WTC11 (cell line): Measurements from ENCODE around the gene SLC1A3. TPM values are rescaled to one million over a fixed set of nuclear protein-coding genes. Genes with fewer than 3 reads are reported as not detected.

ENCODE experiments used
- ATAC-seq: fragments of 200-7000 bp; cut with Tn5 transposase; 2 replicates; pipeline ENCODE4 v1.10.0; 2021; ENCODE audit warnings: mild to moderate bottlenecking, moderate library complexity
- CTCF ChIA-PET: fragments of 300-600 bp; sonication (Branson Sonifier 250); formaldehyde crosslinking; loops from one replicate; lab custom pipeline; 2021; ENCODE audit warnings: antibody characterized with exemption; lab: Charles Lee
- POLR2A ChIA-PET: fragments of 350-600 bp; sonication (Branson Sonifier 250); formaldehyde crosslinking; loops from one replicate; lab custom pipeline; 2021; ENCODE audit warnings: antibody characterized with exemption; lab: Charles Lee
- DNase-seq: peaks from one replicate; pipeline ENCODE4 v3.0.0; 2021; ENCODE audit warnings: low spot score
- H3K27ac Mint-ChIP-seq: 2 replicates; pipeline ENCODE4 v1.8.0; 2021; ENCODE audit warnings: mixed read lengths
- H3K27me3 Mint-ChIP-seq: 2 replicates; pipeline ENCODE4 v1.8.0; 2021; ENCODE audit warnings: low read depth, mild to moderate bottlenecking, moderate library complexity, mixed read lengths
- H3K36me3 Mint-ChIP-seq: 2 replicates; pipeline ENCODE4 v1.8.0; 2021; ENCODE audit warnings: mixed read lengths
- H3K4me1 Mint-ChIP-seq: 2 replicates; pipeline ENCODE4 v1.8.0; 2022; ENCODE audit warnings: mixed read lengths
- H3K4me3 Mint-ChIP-seq: 2 replicates; pipeline ENCODE4 v1.8.0; 2021; ENCODE audit warnings: mild to moderate bottlenecking, moderate library complexity, mixed read lengths
- H3K9me3 Mint-ChIP-seq: 2 replicates; pipeline ENCODE4 v1.8.0; 2021; ENCODE audit warnings: mixed read lengths
- EMX1 ChIP-seq: fragments of 250-450 bp; sonication (Bioruptor Pico); IDR thresholded peaks from 2 replicates; pipeline ENCODE4 v1.8.0; 2021; ENCODE audit warnings: mild to moderate bottlenecking
- HMGXB4 ChIP-seq: sonication (generic); formaldehyde crosslinking; IDR thresholded peaks from 2 replicates; pipeline ENCODE4 v1.8.1; 2023; ENCODE audit warnings: mild to moderate bottlenecking, moderate library complexity, missing genetic modification reagents
- JUN ChIP-seq: sonication (generic); formaldehyde crosslinking; IDR thresholded peaks from 2 replicates; pipeline ENCODE4 v1.8.0; 2023; ENCODE audit warnings: mild to moderate bottlenecking, missing genetic modification reagents
- KAT7 ChIP-seq: sonication (generic); formaldehyde crosslinking; IDR thresholded peaks from 2 replicates; pipeline ENCODE4 v1.8.1; 2023; ENCODE audit warnings: missing genetic modification reagents, mild to moderate bottlenecking, borderline replicate concordance
- MYBL2 ChIP-seq: sonication (generic); formaldehyde crosslinking; IDR thresholded peaks from 2 replicates; pipeline ENCODE4 v1.8.1; 2023; ENCODE audit warnings: mild to moderate bottlenecking, moderate library complexity, missing genetic modification reagents
- NFE2L1 ChIP-seq: sonication (generic); formaldehyde crosslinking; IDR thresholded peaks from 2 replicates; pipeline ENCODE4 v1.8.1; 2023; ENCODE audit warnings: missing genetic modification reagents
- OVOL2 ChIP-seq: fragments of 250-450 bp; sonication (Bioruptor Pico); IDR thresholded peaks from 2 replicates; pipeline ENCODE4 v1.9.0; 2021; ENCODE audit warnings: mild to moderate bottlenecking, borderline replicate concordance
- PRRX2 ChIP-seq: fragments of 250-450 bp; sonication (Bioruptor Pico); IDR thresholded peaks from 2 replicates; pipeline ENCODE4 v1.8.0; 2021; ENCODE audit warnings: mild to moderate bottlenecking
- RORB ChIP-seq: fragments of 250-450 bp; sonication (Bioruptor Pico); IDR thresholded peaks from 2 replicates; pipeline ENCODE4 v1.9.0; 2021; ENCODE audit warnings: mild to moderate bottlenecking
- STAT6 ChIP-seq: sonication (generic); formaldehyde crosslinking; conservative IDR thresholded peaks from 2 replicates; pipeline ENCODE4 v1.8.1; 2023; ENCODE audit warnings: mild to moderate bottlenecking, low read depth, missing genetic modification reagents, moderate library complexity
- ZNF121 ChIP-seq: sonication (generic); formaldehyde crosslinking; IDR thresholded peaks from 2 replicates; pipeline ENCODE4 v1.8.0; 2023; ENCODE audit warnings: missing genetic modification reagents
- total RNA-seq: library from RNA; stranded (reverse); gene quantifications from 3 replicates; pipeline ENCODE4 v1.2.3, GENCODE V29; 2021
- TF ChIP-seq, protein P1 (sequence below): sonication (generic); formaldehyde crosslinking; IDR thresholded peaks from 2 replicates; pipeline ENCODE4 v1.8.0; 2023; ENCODE audit warnings: mild to moderate bottlenecking, missing genetic modification reagents
- TF ChIP-seq, protein P2 (sequence below): sonication (generic); formaldehyde crosslinking; IDR thresholded peaks from 2 replicates; pipeline ENCODE4 v1.8.1; 2022; ENCODE audit warnings: low read depth, mild to moderate bottlenecking, moderate library complexity, missing genetic modification reagents, borderline replicate concordance
- TF ChIP-seq, protein P3 (sequence below): sonication (generic); formaldehyde crosslinking; IDR thresholded peaks from 2 replicates; pipeline ENCODE4 v1.8.1; 2023; ENCODE audit warnings: mild to moderate bottlenecking, missing genetic modification reagents
- TF ChIP-seq, protein P4 (sequence below): sonication (generic); formaldehyde crosslinking; IDR thresholded peaks from 2 replicates; pipeline ENCODE4 v1.8.1; 2023; ENCODE audit warnings: mild to moderate bottlenecking, missing genetic modification reagents, moderate library complexity

The SLC1A3 gene
- total RNA-seq, 1 experiment from 2014 or later = 77.9 TPM

- no peaks in the 10 kb centered on the region for H3K9me3 Mint-ChIP-seq
- TF ChIP-seq KAT7 (CRISPR knock-in tag) (no peak), EMX1 (CRISPR knock-in tag) (no peak), STAT6 (CRISPR knock-in tag) (no peak), HMGXB4 (no peak)
- TF ChIP-seq, protein P1, sequence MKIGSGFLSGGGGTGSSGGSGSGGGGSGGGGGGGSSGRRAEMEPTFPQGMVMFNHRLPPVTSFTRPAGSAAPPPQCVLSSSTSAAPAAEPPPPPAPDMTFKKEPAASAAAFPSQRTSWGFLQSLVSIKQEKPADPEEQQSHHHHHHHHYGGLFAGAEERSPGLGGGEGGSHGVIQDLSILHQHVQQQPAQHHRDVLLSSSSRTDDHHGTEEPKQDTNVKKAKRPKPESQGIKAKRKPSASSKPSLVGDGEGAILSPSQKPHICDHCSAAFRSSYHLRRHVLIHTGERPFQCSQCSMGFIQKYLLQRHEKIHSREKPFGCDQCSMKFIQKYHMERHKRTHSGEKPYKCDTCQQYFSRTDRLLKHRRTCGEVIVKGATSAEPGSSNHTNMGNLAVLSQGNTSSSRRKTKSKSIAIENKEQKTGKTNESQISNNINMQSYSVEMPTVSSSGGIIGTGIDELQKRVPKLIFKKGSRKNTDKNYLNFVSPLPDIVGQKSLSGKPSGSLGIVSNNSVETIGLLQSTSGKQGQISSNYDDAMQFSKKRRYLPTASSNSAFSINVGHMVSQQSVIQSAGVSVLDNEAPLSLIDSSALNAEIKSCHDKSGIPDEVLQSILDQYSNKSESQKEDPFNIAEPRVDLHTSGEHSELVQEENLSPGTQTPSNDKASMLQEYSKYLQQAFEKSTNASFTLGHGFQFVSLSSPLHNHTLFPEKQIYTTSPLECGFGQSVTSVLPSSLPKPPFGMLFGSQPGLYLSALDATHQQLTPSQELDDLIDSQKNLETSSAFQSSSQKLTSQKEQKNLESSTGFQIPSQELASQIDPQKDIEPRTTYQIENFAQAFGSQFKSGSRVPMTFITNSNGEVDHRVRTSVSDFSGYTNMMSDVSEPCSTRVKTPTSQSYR (CRISPR knock-in tag) = no peak
- TF ChIP-seq, all 79 proteins: peak for 0
- ATAC-seq = no peak
Observed at GRCh38 chr5:36647046-36647445, 40.6 kb downstream of the SLC1A3 start.

DNA sequence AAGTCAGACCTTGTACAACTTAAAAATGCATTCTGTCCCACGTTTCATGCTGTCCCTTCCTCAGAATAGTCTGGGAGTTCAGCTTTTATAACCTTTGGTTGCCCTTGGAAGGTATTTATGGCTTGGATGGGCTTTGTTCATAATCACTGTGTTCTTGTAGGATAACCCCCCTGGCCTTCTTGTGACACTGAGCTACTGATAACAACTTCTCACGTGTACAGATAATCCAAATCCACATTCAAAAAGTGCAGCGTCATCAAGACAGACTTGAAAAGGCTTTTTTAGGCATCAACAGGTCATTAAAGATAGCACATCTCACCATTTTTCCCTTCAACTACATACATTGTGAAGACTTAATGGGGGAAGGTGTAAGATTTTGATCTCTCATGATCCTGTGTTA lies 42.0 kb downstream of the SLC1A3 start:
- no peak for ATAC-seq
- Mint-ChIP-seq H3K36me3 (peaks cover 23% of the 10 kb centered on the region), H3K4me1 (peaks cover 12% of the 10 kb centered on the region), H3K4me3 (no peak overlapping the region), H3K27ac (peak overlapping the region; percentile 55; the same call in 1 of the 2 replicates)
- CTCF ChIA-PET = no interaction called here
- TF ChIP-seq ZNF121 (CRISPR knock-in tag) = no peak
- TF ChIP-seq, protein P2, sequence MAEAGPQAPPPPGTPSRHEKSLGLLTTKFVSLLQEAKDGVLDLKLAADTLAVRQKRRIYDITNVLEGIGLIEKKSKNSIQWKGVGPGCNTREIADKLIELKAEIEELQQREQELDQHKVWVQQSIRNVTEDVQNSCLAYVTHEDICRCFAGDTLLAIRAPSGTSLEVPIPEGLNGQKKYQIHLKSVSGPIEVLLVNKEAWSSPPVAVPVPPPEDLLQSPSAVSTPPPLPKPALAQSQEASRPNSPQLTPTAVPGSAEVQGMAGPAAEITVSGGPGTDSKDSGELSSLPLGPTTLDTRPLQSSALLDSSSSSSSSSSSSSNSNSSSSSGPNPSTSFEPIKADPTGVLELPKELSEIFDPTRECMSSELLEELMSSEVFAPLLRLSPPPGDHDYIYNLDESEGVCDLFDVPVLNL (CRISPR knock-in tag) = no peak
- TF ChIP-seq JUN (CRISPR knock-in tag) = no peak
- TF ChIP-seq, all 79 proteins: peak for 0
- POLR2A ChIA-PET = no interaction called here
- Mint-ChIP-seq H3K9me3 (no peaks in the 10 kb centered on the region), H3K27me3 (no peaks in the 10 kb centered on the region)
- DNase-seq = no peak

More at GRCh38 chr5:36647046-36647445, 40.6 kb downstream of the SLC1A3 start:
- ChIA-PET POLR2A (no interaction called here), CTCF (interaction anchor here (1.0 to 1.3 kb wide), 2 partner anchors 44 to 50 kb away, joined by 3 read pairs; no protein-coding TSS in a partner anchor)
- Mint-ChIP-seq H3K27me3 (no peaks in the 10 kb centered on the region), H3K27ac (no peak overlapping the region), H3K4me1 (peaks cover 6% of the 10 kb centered on the region), H3K4me3 (no peak overlapping the region), H3K36me3 (peaks cover 32% of the 10 kb centered on the region)
- no peak for DNase-seq

DNA sequence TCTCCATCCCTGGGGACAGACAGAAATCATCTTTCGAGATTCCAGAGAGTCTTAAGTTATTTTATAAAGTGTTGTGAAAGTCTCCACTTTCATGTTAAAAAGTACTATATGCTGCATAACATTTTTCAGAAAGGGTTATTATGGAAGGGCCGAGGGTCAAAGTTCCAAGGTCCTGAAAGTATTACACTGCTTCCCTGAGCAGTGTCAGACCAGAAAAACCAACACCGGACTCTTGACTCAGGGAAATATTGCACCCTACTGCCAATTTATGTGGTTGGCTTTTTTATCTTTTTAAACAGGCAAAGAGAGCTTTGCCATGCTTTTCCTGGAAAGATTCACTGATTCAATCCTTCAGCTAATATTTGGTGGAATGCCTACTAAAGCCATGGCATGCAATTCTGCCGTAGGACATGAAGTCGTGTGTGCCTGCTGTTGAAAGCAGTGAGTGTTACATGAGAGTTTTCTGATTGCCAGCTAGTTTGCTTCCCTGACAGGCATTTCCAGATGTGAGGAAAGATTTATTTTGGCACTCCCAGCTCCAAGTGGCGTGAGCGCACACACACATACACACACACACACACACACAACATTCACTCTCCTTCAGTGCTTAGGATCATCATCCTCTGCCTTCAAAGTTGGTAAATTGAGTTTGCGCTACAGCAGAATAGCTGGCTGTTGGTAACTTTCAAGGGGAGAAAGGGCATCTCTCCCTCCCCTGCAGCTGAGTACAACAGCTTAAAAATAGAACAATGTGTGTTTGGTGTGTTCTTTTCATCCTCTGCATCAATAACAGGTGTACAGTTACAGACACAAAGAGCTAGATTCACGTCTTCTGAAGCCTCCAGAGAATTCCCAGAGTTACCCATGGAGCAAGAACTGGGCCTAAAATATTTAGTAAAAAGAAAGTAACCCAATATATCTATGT lies 45.6 kb downstream of the SLC1A3 start:
- no peak for DNase-seq
- Mint-ChIP-seq H3K4me3 (no peak overlapping the region), H3K9me3 (no peaks in the 10 kb centered on the region), H3K4me1 (peaks cover 34% of the 10 kb centered on the region), H3K36me3 (peaks cover 14% of the 10 kb centered on the region), H3K27me3 (no peaks in the 10 kb centered on the region), H3K27ac (peak overlapping the region; percentile 1; the same call in 1 of the 2 replicates)
- ChIA-PET CTCF (no interaction called here), POLR2A (no interaction called here)
- no peak for ATAC-seq
- TF ChIP-seq RORB (CRISPR knock-in tag) (no peak), NFE2L1 (no peak), OVOL2 (no peak), MYBL2 (CRISPR knock-in tag) (no peak), PRRX2 (CRISPR knock-in tag) (no peak)
- TF ChIP-seq, protein P3, sequence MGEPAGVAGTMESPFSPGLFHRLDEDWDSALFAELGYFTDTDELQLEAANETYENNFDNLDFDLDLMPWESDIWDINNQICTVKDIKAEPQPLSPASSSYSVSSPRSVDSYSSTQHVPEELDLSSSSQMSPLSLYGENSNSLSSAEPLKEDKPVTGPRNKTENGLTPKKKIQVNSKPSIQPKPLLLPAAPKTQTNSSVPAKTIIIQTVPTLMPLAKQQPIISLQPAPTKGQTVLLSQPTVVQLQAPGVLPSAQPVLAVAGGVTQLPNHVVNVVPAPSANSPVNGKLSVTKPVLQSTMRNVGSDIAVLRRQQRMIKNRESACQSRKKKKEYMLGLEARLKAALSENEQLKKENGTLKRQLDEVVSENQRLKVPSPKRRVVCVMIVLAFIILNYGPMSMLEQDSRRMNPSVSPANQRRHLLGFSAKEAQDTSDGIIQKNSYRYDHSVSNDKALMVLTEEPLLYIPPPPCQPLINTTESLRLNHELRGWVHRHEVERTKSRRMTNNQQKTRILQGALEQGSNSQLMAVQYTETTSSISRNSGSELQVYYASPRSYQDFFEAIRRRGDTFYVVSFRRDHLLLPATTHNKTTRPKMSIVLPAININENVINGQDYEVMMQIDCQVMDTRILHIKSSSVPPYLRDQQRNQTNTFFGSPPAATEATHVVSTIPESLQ (CRISPR knock-in tag) = no peak
- TF ChIP-seq, protein P4, sequence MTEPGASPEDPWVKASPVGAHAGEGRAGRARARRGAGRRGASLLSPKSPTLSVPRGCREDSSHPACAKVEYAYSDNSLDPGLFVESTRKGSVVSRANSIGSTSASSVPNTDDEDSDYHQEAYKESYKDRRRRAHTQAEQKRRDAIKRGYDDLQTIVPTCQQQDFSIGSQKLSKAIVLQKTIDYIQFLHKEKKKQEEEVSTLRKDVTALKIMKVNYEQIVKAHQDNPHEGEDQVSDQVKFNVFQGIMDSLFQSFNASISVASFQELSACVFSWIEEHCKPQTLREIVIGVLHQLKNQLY (CRISPR knock-in tag) = no peak
